T-cell (primary cell): ENCODE results near the gene ZNF684. TPM values are rescaled to one million over a fixed set of nuclear protein-coding genes. Genes with fewer than 3 reads are reported as not detected.
"Not testable (repeated sequence)": the region's sequence is repeated elsewhere in the genome, so short reads cannot be mapped to it uniquely, and the experiment has no call there.

Source experiments
- ATAC-seq, 4 experiments: fragments of 200-7000 bp in 3 of 4; fragments of 150-1000 bp in 1 of 4; cut with Tn5 transposase; replicated peaks in 1 of 4; 1 replicate in 3 of 4; 2 replicates in 1 of 4; pipeline ENCODE4 v1.10.0; 2021; ENCODE audit warnings: moderate library complexity in 3 of 4, mild to moderate bottlenecking in 2 of 4, moderate number of reproducible peaks in 1 of 4
- CTCF ChIA-PET, 2 donors: fragments of 300-600 bp; sonication (Branson Sonifier 250); formaldehyde crosslinking; loops; one replicate each; lab custom pipeline; 2022; ENCODE audit warnings: antibody characterized with exemption in 2 of 2; lab: Charles Lee
- POLR2A ChIA-PET, 2 donors: fragments of 300-600 bp; sonication (Branson Sonifier 250); formaldehyde crosslinking; loops; one replicate each; lab custom pipeline; 2022; ENCODE audit warnings: antibody characterized with exemption in 2 of 2; lab: Charles Lee
- DNase-seq, 35 experiments: peaks; one replicate each; pipeline versions ENCODE4 v3.0.0 to v3.0.0-alpha.2; 2013 to 2023
- H3K27ac ChIP-seq: one replicate; pipeline ENCODE4 v1.5.1; 2013; ENCODE audit warnings: low read length
- H3K27me3 ChIP-seq, 2 experiments: replicated peaks in 1 of 2; 1 replicate in 1 of 2; 2 replicates in 1 of 2; pipeline versions ENCODE4 v1.6.1 to v1.7.0; 2013; ENCODE audit warnings: low read length in 1 of 2, mixed read lengths in 1 of 2; ENCODE audit not compliant: control insufficient read depth in 2 of 2, insufficient read depth in 2 of 2; ENCODE audit errors: extremely low read depth in 1 of 2
- H3K36me3 ChIP-seq, 2 donors: 1 replicate in 1 of 2; 2 replicates in 1 of 2; pipeline versions ENCODE4 v1.6.1 to v1.7.0; 2013; ENCODE audit warnings: low read length in 1 of 2; ENCODE audit not compliant: control insufficient read depth in 2 of 2, insufficient read depth in 1 of 2; ENCODE audit errors: extremely low read depth in 1 of 2
- H3K4me1 ChIP-seq, 2 experiments: 1 replicate in 1 of 2; 2 replicates in 1 of 2; pipeline versions ENCODE4 v1.6.1 to v1.7.0; 2013; ENCODE audit warnings: low read length in 2 of 2, mixed read lengths in 1 of 2; ENCODE audit not compliant: insufficient read depth in 2 of 2, control insufficient read depth in 1 of 2; ENCODE audit errors: extremely low read depth in 1 of 2
- H3K4me3 ChIP-seq, 2 donors: 1 replicate in 1 of 2; 2 replicates in 1 of 2; pipeline versions ENCODE4 v1.5.1 to v1.7.0; 2013; ENCODE audit warnings: mild to moderate bottlenecking in 2 of 2, low read length in 1 of 2, moderate library complexity in 1 of 2; ENCODE audit not compliant: control insufficient read depth in 1 of 2; ENCODE audit errors: extremely low read depth in 1 of 2
- H3K9me3 ChIP-seq: 2 replicates; pipeline ENCODE4 v1.7.0; 2013
- H3K27ac Mint-ChIP-seq, 2 donors: one replicate each; pipeline ENCODE4 v1.8.0; 2020 to 2021; ENCODE audit warnings: mild to moderate bottlenecking in 2 of 2, mixed read lengths in 2 of 2
- H3K27me3 Mint-ChIP-seq, 2 donors: one replicate each; pipeline ENCODE4 v1.8.0; 2021 to 2022; ENCODE audit warnings: mixed read lengths in 2 of 2
- H3K36me3 Mint-ChIP-seq: one replicate; pipeline ENCODE4 v1.8.0; 2021; ENCODE audit warnings: mixed read lengths
- H3K4me1 Mint-ChIP-seq, 3 donors: one replicate each; pipeline ENCODE4 v1.8.0; 2020 to 2022; ENCODE audit warnings: mixed read lengths in 3 of 3, mild to moderate bottlenecking in 1 of 3
- H3K4me3 Mint-ChIP-seq, 3 donors: one replicate each; pipeline ENCODE4 v1.8.0; 2020 to 2022; ENCODE audit warnings: mild to moderate bottlenecking in 3 of 3, mixed read lengths in 3 of 3, moderate library complexity in 3 of 3
- H3K9me3 Mint-ChIP-seq, 3 donors: one replicate each; pipeline ENCODE4 v1.8.0; 2020 to 2022; ENCODE audit warnings: mixed read lengths in 3 of 3
- WGBS: methylation state at CpG from one replicate; pipeline ENCODE4 v1.1.5; 2013; ENCODE audit warnings: missing lambda C conversion rate; ENCODE audit not compliant: insufficient coverage; 5-methylcytosine and 5-hydroxymethylcytosine counted together
- total RNA-seq, 35 experiments: library from RNA in 6 of 35; stranded (reverse) in 6 of 35; fragments of 120-200 nt in 1 of 35; gene quantifications; one replicate each; pipeline versions ENCODE4 v1.2.1 to v1.2.4 and lab custom pipeline; 2013 to 2026

Gene ZNF684
- total RNA-seq, 5 donors from 2014 or later (not counting 1 experiment from before 2014, with no cell fraction given): 2.4 to 6.0 (median 4.5) TPM

DNA sequence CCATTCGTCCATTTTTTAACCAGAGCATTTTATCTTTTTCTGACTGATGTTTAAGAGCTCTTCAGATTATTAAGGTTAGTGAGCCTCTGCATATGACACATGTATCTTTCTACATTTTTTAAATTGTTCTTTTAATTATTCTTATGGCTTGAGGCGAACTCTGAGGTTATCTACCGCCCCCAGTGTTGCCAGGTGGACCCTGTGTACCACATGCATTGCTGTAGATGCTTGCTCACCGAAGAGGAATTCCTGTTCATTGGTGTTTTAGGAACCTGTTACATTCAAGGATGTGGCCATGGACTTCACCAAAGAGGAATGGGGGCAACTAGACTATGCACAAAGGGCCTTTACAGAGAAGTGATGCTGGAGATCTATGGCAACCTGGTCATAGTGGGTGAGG lies 31.8 kb downstream of the ZNF684 start:
- Mint-ChIP-seq H3K27me3 (peaks cover 10 to 16% of the 10 kb centered on the region in 2 donors), H3K36me3 (no peaks in the 10 kb centered on the region), H3K4me3 (no peak overlapping the region), H3K27ac (no peak overlapping the region), H3K4me1 (no peaks in the 10 kb centered on the region), H3K9me3 (peaks cover 0 to 4% (median 3%) of the 10 kb centered on the region in 3 donors)
- CTCF ChIA-PET: no interaction called here
- Histone ChIP-seq H3K9me3 (no peaks in the 10 kb centered on the region), H3K27me3 (peaks cover 0 to 3% of the 10 kb centered on the region in 2 experiments), H3K36me3 (no peaks in the 10 kb centered on the region), H3K27ac (no peak overlapping the region), H3K4me1 (no peaks in the 10 kb centered on the region), H3K4me3 (no peak overlapping the region)
- POLR2A ChIA-PET: no interaction called here
- WGBS: 78% methylated on average over 2 of the region's 4 CpGs
- DNase-seq (no peak), ATAC-seq (no peak)

- H3K36me3 ChIP-seq: no peaks in the 10 kb centered on the region
- H3K4me1 ChIP-seq: no peaks in the 10 kb centered on the region
- Mint-ChIP-seq H3K36me3 (no peaks in the 10 kb centered on the region), H3K4me1 (no peaks in the 10 kb centered on the region), H3K27ac (no peak overlapping the region), H3K4me3 (no peak overlapping the region), H3K9me3 (peaks cover 0 to 4% (median 3%) of the 10 kb centered on the region in 3 donors), H3K27me3 (peaks cover 10 to 16% of the 10 kb centered on the region in 2 donors)
- CTCF ChIA-PET: no interaction called here
- no peaks in the 10 kb centered on the region for H3K9me3 ChIP-seq
- no peak for ATAC-seq
- WGBS: 75% methylated on average over 1 of the region's 3 CpGs
- H3K4me3 ChIP-seq: no peak overlapping the region
- POLR2A ChIA-PET: no interaction called here
- no peak for DNase-seq
- H3K27ac ChIP-seq: no peak overlapping the region
- peaks cover 0 to 3% of the 10 kb centered on the region in 2 experiments for H3K27me3 ChIP-seq
Observed at GRCh38 chr1:40564506-40564905, 33.1 kb downstream of the ZNF684 start.

- ChIA-PET POLR2A (no interaction called here), CTCF (no interaction called here)
- WGBS: no CpG with 5 or more reads among the region's 3 CpGs
- ATAC-seq (no peak), DNase-seq (no peak)
- Histone ChIP-seq H3K27ac (no peak overlapping the region), H3K9me3 (no peaks in the 10 kb centered on the region), H3K36me3 (no peaks in the 10 kb centered on the region), H3K4me3 (no peak overlapping the region), H3K27me3 (peaks cover 0 to 3% of the 10 kb centered on the region in 2 experiments), H3K4me1 (no peaks in the 10 kb centered on the region)
- peaks cover 0 to 4% (median 3%) of the 10 kb centered on the region in 3 donors for H3K9me3 Mint-ChIP-seq
- H3K4me1 Mint-ChIP-seq: no peaks in the 10 kb centered on the region
- H3K4me3 Mint-ChIP-seq: no peak overlapping the region
- no peak overlapping the region for H3K27ac Mint-ChIP-seq
- no peaks in the 10 kb centered on the region for H3K36me3 Mint-ChIP-seq
- H3K27me3 Mint-ChIP-seq: peaks cover 10 to 16% of the 10 kb centered on the region in 2 donors
Observed at GRCh38 chr1:40564913-40565312, 33.5 kb downstream of the ZNF684 start.

DNA sequence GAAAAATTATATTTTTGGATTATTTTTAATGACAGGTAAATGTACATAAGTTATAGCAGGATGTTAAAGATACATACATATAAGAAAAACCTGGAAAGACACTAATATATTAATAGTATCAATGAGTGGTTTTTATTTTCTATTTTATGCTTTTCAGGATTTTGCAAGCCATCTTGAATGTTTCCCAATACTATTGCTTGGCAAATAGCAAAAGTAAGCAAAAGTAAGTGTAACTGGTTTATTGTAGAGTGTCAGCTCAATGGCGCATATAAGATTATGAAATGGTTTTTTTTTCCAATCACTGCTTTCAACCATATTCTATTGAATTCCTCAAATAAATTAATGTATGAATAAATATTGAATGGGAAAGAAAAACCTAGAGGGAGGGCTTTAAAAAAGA lies 36.4 kb downstream of the ZNF684 start:
- Histone ChIP-seq H3K27me3 (peaks cover 0 to 3% of the 10 kb centered on the region in 2 experiments), H3K4me1 (no peaks in the 10 kb centered on the region), H3K9me3 (no peaks in the 10 kb centered on the region), H3K4me3 (no peak overlapping the region), H3K36me3 (no peaks in the 10 kb centered on the region), H3K27ac (no peak overlapping the region)
- WGBS: no CpG with 5 or more reads among the region's 1 CpG
- POLR2A ChIA-PET: interaction anchor here in 1 of 2 donors (0.6 kb wide), 1 partner anchor 76 kb away, joined by 3 read pairs; no protein-coding TSS in a partner anchor
- no peak for ATAC-seq
- no peaks in the 10 kb centered on the region for H3K4me1 Mint-ChIP-seq
- H3K36me3 Mint-ChIP-seq: no peaks in the 10 kb centered on the region
- CTCF ChIA-PET: no interaction called here
- H3K9me3 Mint-ChIP-seq: peaks cover 0 to 4% (median 3%) of the 10 kb centered on the region in 3 donors
- H3K27me3 Mint-ChIP-seq: peaks cover 10 to 21% of the 10 kb centered on the region in 2 donors
- no peak overlapping the region for H3K4me3 Mint-ChIP-seq
- no peak for DNase-seq
- H3K27ac Mint-ChIP-seq: no peak overlapping the region

DNA sequence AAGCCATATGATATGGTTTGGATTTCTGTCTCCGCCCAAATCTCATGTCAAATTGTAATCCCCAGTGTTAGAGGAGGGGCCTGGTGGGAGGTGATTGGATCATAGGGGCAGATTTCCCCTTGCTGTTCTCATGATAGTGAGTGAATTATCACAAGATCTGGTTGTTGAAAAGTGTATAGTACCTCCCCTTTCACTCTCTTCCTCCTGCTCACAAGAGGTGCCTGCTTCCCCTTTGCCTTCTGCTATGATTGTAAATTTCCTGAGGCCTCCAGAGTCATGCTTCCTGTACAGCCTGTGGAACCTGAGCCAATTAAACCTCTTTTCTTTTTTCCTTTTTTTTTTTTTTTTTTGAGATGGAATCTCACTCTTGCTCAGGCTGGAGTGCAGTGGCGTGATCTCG lies 43.4 kb downstream of the ZNF684 start:
- H3K27ac ChIP-seq, H3K36me3 ChIP-seq, H3K4me3 ChIP-seq, H3K4me1 Mint-ChIP-seq, H3K27ac Mint-ChIP-seq, H3K9me3 Mint-ChIP-seq, H3K4me1 ChIP-seq, H3K4me3 Mint-ChIP-seq, H3K36me3 Mint-ChIP-seq, H3K9me3 ChIP-seq, H3K27me3 ChIP-seq, DNase-seq, ATAC-seq, CTCF ChIA-PET: not testable (repeated sequence)
- POLR2A ChIA-PET: interaction anchor here in 1 of 2 donors (0.6 kb wide), 1 partner anchor 10 kb away, joined by 11 read pairs; no protein-coding TSS in a partner anchor
- WGBS: no CpG with 5 or more reads among the region's 3 CpGs
- peaks cover 6 to 18% of the 10 kb centered on the region in 2 donors for H3K27me3 Mint-ChIP-seq

GRCh38 chr1:40575336-40575735 lies 43.9 kb downstream of the ZNF684 start:
- ChIA-PET CTCF (no interaction called here), POLR2A (no interaction called here)
- H3K4me3 Mint-ChIP-seq: no peak overlapping the region
- H3K27me3 ChIP-seq: peaks cover 0 to 2% of the 10 kb centered on the region in 2 experiments
- no peak overlapping the region for H3K27ac ChIP-seq
- H3K9me3 ChIP-seq: no peaks in the 10 kb centered on the region
- H3K4me1 Mint-ChIP-seq: no peaks in the 10 kb centered on the region
- H3K36me3 Mint-ChIP-seq: no peaks in the 10 kb centered on the region
- H3K4me1 ChIP-seq: no peaks in the 10 kb centered on the region
- no peak overlapping the region for H3K4me3 ChIP-seq
- H3K27me3 Mint-ChIP-seq: peaks cover 9 to 18% of the 10 kb centered on the region in 2 donors
- DNase-seq (no peak), ATAC-seq (no peak)
- H3K36me3 ChIP-seq: no peaks in the 10 kb centered on the region
- peaks cover 0 to 2% (median 0%) of the 10 kb centered on the region in 3 donors for H3K9me3 Mint-ChIP-seq
- no peak overlapping the region for H3K27ac Mint-ChIP-seq

GRCh38 chr1:40582116-40582515 lies 50.7 kb downstream of the ZNF684 start:
- no peaks in the 10 kb centered on the region for H3K9me3 Mint-ChIP-seq
- Histone ChIP-seq H3K4me1 (no peaks in the 10 kb centered on the region), H3K4me3 (no peak overlapping the region), H3K27ac (no peak overlapping the region), H3K27me3 (peaks cover 0 to 2% of the 10 kb centered on the region in 2 experiments), H3K36me3 (no peaks in the 10 kb centered on the region), H3K9me3 (no peaks in the 10 kb centered on the region)
- H3K27ac Mint-ChIP-seq: no peak overlapping the region
- ChIA-PET CTCF (interaction anchor here in 1 of 2 donors (0.6 kb wide), 1 partner anchor 41 kb away, joined by 4 read pairs; no protein-coding TSS in a partner anchor), POLR2A (no interaction called here)
- DNase-seq: no peak
- H3K4me3 Mint-ChIP-seq: no peak overlapping the region
- ATAC-seq: no peak
- peaks cover 2 to 8% of the 10 kb centered on the region in 2 donors for H3K27me3 Mint-ChIP-seq
- WGBS: 100% methylated on average over 1 of the region's 2 CpGs
- H3K4me1 Mint-ChIP-seq: no peaks in the 10 kb centered on the region
- no peaks in the 10 kb centered on the region for H3K36me3 Mint-ChIP-seq
